Measurements from ENCODE around the gene COG7. TPM values are rescaled to one million over a fixed set of nuclear protein-coding genes. Genes with fewer than 3 reads are reported as not detected.

The COG7 gene
- total RNA-seq, 2 donors from 2014 or later = 31.4 to 40.0 TPM

DNA sequence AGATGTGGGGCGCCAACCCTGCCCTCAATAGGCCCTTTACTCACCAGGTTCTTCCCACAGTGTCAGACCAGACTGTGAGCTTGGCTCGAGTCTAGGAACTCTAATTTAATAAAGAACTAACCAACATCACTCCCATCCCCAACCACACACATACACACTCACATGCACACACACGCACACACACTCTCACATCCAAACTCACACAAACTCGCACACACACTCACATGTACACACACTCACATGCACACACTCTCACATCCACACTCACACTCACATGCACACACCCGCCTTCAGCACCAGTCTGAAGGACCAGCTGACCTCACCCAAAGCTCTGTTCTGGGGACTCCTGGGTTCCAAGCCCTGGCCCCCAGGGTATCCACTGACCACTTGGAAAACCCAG is 63.8 kb downstream of the COG7 start:
- no peaks in the 10 kb centered on the region for H3K4me1 ChIP-seq
- no peaks in the 10 kb centered on the region for H3K9me3 ChIP-seq
- TF ChIP-seq, protein P1, sequence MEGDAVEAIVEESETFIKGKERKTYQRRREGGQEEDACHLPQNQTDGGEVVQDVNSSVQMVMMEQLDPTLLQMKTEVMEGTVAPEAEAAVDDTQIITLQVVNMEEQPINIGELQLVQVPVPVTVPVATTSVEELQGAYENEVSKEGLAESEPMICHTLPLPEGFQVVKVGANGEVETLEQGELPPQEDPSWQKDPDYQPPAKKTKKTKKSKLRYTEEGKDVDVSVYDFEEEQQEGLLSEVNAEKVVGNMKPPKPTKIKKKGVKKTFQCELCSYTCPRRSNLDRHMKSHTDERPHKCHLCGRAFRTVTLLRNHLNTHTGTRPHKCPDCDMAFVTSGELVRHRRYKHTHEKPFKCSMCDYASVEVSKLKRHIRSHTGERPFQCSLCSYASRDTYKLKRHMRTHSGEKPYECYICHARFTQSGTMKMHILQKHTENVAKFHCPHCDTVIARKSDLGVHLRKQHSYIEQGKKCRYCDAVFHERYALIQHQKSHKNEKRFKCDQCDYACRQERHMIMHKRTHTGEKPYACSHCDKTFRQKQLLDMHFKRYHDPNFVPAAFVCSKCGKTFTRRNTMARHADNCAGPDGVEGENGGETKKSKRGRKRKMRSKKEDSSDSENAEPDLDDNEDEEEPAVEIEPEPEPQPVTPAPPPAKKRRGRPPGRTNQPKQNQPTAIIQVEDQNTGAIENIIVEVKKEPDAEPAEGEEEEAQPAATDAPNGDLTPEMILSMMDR (IDR thresholded peaks at IDR 0.05) = no peak
- intact Hi-C loops (cut with DNase I) = no loop called here
- no peak overlapping the region for H3K9ac ChIP-seq (ENCODE audit: low read depth in 2 of 2, low read length in 2 of 2)
- no peak for DNase-seq
- H3K4me3 ChIP-seq = no peak overlapping the region
- no peaks in the 10 kb centered on the region for H3K27me3 ChIP-seq
- H3K27ac ChIP-seq = no peak overlapping the region
- no peaks in the 10 kb centered on the region for H3K36me3 ChIP-seq

DNA sequence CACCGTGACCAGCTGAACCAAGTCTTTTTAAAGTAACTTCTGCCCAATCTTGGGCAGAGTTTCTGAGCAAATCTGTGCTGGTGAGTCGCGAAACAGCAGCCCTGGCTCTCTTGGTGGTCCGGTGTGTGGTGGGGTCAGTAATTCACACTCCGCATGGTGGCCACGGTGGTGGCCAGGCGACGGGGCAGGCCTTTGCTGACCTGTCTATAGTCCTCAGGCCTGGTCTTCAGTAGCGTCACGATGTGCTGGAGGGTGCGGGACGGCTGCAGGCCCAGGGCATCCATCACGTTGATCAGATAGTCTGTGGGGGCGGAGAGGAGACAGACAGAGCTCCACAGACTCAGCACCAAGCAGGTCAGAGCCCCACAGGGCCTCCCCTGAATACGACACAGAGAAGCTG is 64.2 kb downstream of the COG7 start:
- H3K36me3 ChIP-seq = no peaks in the 10 kb centered on the region
- TF ChIP-seq, protein P1 (IDR thresholded peaks at IDR 0.05) = no peak
- no peak for DNase-seq
- H3K4me1 ChIP-seq = no peaks in the 10 kb centered on the region
- no peak overlapping the region for H3K27ac ChIP-seq
- intact Hi-C loops (cut with DNase I) = no loop called here
- no peak overlapping the region for H3K9ac ChIP-seq (ENCODE audit: low read depth in 2 of 2, low read length in 2 of 2)
- H3K4me3 ChIP-seq = no peak overlapping the region
- H3K9me3 ChIP-seq = no peaks in the 10 kb centered on the region
- H3K27me3 ChIP-seq = no peaks in the 10 kb centered on the region

DNA sequence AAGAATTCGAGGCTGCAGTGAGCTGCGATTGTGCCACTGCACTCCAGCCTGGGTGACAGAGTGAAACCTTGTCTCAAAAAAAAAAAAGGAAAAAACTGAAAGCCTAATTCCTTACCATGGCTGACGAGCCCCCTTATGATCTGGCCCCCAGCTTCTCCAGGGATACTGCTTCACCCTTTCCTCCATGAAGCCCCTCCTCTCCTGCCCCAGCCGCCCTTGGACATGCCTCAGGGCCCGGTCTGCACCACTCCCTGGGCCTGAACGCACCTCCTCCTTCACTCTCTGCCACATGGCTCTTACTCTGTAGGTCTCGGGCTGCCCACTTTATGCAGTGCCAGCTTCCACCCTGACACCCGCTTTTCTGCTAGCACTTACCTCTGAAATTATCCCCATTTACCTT is 65.3 kb downstream of the COG7 start:
- DNase-seq = no peak
- H3K36me3 ChIP-seq = no peaks in the 10 kb centered on the region
- no peaks in the 10 kb centered on the region for H3K27me3 ChIP-seq
- H3K27ac ChIP-seq = no peak overlapping the region
- TF ChIP-seq, protein P1 (IDR thresholded peaks at IDR 0.05) = no peak
- H3K4me3 ChIP-seq = no peak overlapping the region
- H3K9me3 ChIP-seq = no peaks in the 10 kb centered on the region
- intact Hi-C loops (cut with DNase I) = no loop called here
- H3K9ac ChIP-seq (ENCODE audit: low read depth in 2 of 2, low read length in 2 of 2) = no peak overlapping the region
- no peaks in the 10 kb centered on the region for H3K4me1 ChIP-seq

DNA sequence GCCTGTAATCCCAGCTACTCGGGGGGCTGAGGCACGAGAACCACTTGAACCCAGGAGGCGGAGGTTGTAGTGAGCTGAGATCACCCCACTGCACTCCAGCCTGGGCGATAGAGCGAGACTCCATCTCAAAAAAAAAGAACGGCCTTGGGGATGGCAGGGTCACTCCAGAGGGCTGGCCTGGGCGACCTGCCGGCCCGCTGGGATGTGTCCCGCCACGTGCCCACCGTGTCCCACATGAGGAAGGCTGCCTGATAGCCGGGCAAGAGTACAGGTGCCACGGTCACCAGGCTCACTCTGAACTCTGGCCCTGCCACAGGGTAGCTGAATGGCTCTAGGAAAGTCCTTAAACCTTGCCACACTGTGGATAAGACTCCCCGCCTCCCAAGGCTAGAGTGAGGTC is 67.5 kb downstream of the COG7 start:
- intact Hi-C loops (cut with DNase I) = no loop called here
- Histone ChIP-seq H3K27ac (no peak overlapping the region), H3K4me3 (no peak overlapping the region), H3K36me3 (no peaks in the 10 kb centered on the region), H3K27me3 (no peaks in the 10 kb centered on the region), H3K9ac (ENCODE audit: low read depth in 2 of 2, low read length in 2 of 2) (no peak overlapping the region), H3K9me3 (no peaks in the 10 kb centered on the region), H3K4me1 (no peaks in the 10 kb centered on the region)
- no peak for DNase-seq
- TF ChIP-seq, protein P1 (IDR thresholded peaks at IDR 0.05) = no peak

DNA sequence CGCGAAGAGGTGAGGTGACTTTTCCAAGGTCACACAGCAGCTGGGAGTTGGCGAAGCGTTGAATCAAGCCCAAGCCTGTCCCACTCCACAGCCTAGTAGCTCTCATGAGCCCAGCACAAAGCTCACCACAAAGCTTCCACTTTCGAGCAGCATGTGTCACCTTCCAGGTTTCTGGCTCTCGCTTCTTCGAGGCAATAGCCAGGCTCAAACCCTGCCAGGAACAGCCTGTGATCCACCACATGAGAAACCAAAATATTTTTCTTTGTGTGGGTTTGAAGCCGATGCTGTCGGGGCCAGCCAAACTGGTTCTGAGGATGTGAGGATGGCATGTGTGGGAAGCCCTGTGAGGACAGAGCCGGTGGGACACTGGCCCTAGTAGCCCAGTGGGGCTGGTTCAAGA is 68.1 kb downstream of the COG7 start:
- Histone ChIP-seq H3K9me3 (no peaks in the 10 kb centered on the region), H3K27ac (no peak overlapping the region), H3K36me3 (no peaks in the 10 kb centered on the region), H3K9ac (ENCODE audit: low read depth in 2 of 2, low read length in 2 of 2) (no peak overlapping the region), H3K27me3 (no peaks in the 10 kb centered on the region), H3K4me1 (no peaks in the 10 kb centered on the region), H3K4me3 (no peak overlapping the region)
- no peak for DNase-seq
- TF ChIP-seq, protein P1 (IDR thresholded peaks at IDR 0.05) = no peak
- intact Hi-C loops (cut with DNase I) = no loop called here

DNA sequence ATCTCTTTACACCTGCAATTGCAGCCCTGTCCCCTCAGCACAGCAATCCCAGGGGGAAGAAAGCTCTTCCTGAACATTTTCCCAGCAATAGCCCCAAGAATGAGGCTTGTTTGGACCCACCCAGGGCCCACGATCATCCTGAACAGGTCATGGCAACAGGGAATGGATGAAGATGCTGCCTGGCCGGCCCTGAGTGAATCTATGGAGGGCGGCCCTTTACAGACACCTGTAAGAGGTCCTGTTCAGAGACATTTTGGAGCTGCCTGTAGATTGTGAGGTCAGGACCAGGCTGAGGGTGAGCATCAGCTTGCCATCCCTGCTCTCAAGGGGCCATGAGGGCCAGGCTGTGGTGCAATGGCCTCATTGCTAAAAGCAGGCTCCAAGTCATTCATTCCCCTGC is 69.1 kb downstream of the COG7 start:
- Histone ChIP-seq H3K9ac (ENCODE audit: low read depth in 2 of 2, low read length in 2 of 2) (no peak overlapping the region), H3K27ac (no peak overlapping the region), H3K4me1 (no peaks in the 10 kb centered on the region), H3K9me3 (no peaks in the 10 kb centered on the region), H3K36me3 (no peaks in the 10 kb centered on the region), H3K4me3 (no peak overlapping the region), H3K27me3 (no peaks in the 10 kb centered on the region)
- no peak for DNase-seq
- intact Hi-C loops (cut with DNase I) = no loop called here
- TF ChIP-seq, protein P1 (IDR thresholded peaks at IDR 0.05) = no peak
